MM.1S (cell line): Measurements from ENCODE around the gene CLP1.

Experiments used
- EZH2 ChIP-seq: fragments of 300-600 bp; sonication (generic); optimal IDR thresholded peaks from 2 replicates; pipeline ENCODE3; 2017; ENCODE audit warnings: low read depth, mild to moderate bottlenecking, antibody characterized with exemption, low read length, mixed read lengths
- TF ChIP-seq, protein P1 (sequence below): fragments of 300-600 bp; sonication (generic); IDR thresholded peaks from 2 replicates; pipeline ENCODE4 v1.5.1; 2016; ENCODE audit warnings: antibody characterized with exemption, low read length, mixed read lengths

GRCh38 chr11:57680552-57680874 lies 23.0 kb downstream of the CLP1 start:
- TF ChIP-seq, protein P1, sequence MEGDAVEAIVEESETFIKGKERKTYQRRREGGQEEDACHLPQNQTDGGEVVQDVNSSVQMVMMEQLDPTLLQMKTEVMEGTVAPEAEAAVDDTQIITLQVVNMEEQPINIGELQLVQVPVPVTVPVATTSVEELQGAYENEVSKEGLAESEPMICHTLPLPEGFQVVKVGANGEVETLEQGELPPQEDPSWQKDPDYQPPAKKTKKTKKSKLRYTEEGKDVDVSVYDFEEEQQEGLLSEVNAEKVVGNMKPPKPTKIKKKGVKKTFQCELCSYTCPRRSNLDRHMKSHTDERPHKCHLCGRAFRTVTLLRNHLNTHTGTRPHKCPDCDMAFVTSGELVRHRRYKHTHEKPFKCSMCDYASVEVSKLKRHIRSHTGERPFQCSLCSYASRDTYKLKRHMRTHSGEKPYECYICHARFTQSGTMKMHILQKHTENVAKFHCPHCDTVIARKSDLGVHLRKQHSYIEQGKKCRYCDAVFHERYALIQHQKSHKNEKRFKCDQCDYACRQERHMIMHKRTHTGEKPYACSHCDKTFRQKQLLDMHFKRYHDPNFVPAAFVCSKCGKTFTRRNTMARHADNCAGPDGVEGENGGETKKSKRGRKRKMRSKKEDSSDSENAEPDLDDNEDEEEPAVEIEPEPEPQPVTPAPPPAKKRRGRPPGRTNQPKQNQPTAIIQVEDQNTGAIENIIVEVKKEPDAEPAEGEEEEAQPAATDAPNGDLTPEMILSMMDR: no peak
- TF ChIP-seq EZH2: no peak
